Right ventricle myocardium superior (tissue), 1 donor: ENCODE data around the gene ZSCAN22. TPM values are rescaled to one million over a fixed set of nuclear protein-coding genes. Genes with fewer than 3 reads are reported as not detected.

ENCODE experiments used
- ATAC-seq: fragments of 200-7000 bp; cut with Tn5 transposase; one replicate; pipeline ENCODE4 v1.9.1; 2020; ENCODE audit warnings: mild to moderate bottlenecking; ENCODE audit not compliant: poor library complexity
- DNase-seq: peaks from one replicate; pipeline ENCODE4 v3.0.0-alpha.2; 2020
- intact Hi-C: fragments of 100-400 bp; cut with DNase I; formaldehyde crosslinking; loops from one replicate; pipeline ENCODE4 v1.11.2; 2022
- microRNA-seq: library from miRNA; unstranded; fragments of <30 nt; microRNA quantifications from one replicate; pipeline ENCODE4 v1.2.0, GENCODE V29; 2020
- total RNA-seq: library from RNA; stranded (reverse); fragmentation: NEBNext Ultra II Directional; extraction: Animal tissue kit (Norgen Biotek cat#: 25700); gene quantifications from one replicate; pipeline ENCODE4 v1.2.1, GENCODE V29; 2021
- donor health status: DM: no; HTN: yes; CAD: no; lungs with severe emphysema.

ZSCAN22 gene
- total RNA-seq, 1 donor from 2014 or later: 1.7 TPM

- DNase-seq (peak; percentile 97), ATAC-seq (peak; percentile 97)
- intact Hi-C loops: no loop called here
Observed at GRCh38 chr19:58386576-58387337, 60.0 kb downstream of the ZSCAN22 start, which contains the start of gene RPS5. TSS of gene RPS5 (plus strand) at chr19:58387269. CDS start at chr19:58388138, 869 bp downstream.

- ATAC-seq (no peak), DNase-seq (no peak)
- intact Hi-C loops: no loop called here
Observed at GRCh38 chr19:58387338-58388174, 60.8 kb downstream of the ZSCAN22 start.

- ATAC-seq (no peak), DNase-seq (no peak)
- intact Hi-C loops: no loop called here
Observed at GRCh38 chr19:58388175-58388526, 61.4 kb downstream of the ZSCAN22 start.

Small RNA genes lying within 50 kb of the gene (microRNA-seq; reads per million reads assigned to microRNA genes)
- not detected for gene MIR4754
- gene MIR6806: not detected

Other genes starting within 250 kb of the ZSCAN22 start
- 60.5 TPM for gene ZSCAN18, start 228.8 kb upstream of the ZSCAN22 start, total RNA-seq
- 6.5 TPM for gene ZNF329, start 176.2 kb upstream of the ZSCAN22 start, total RNA-seq
- 17.4 TPM for gene ZNF274, start 143.9 kb upstream of the ZSCAN22 start, total RNA-seq
- 24.9 TPM for gene ZNF544, start 98.1 kb upstream of the ZSCAN22 start, total RNA-seq
- gene ZNF8, start 48.0 kb upstream of the ZSCAN22 start, total RNA-seq: 4.6 TPM
- gene ERVK3-1, start 21.6 kb upstream of the ZSCAN22 start, total RNA-seq: 20.0 TPM
- 4.1 TPM for gene A1BG, start 26.5 kb downstream of the ZSCAN22 start, total RNA-seq
- gene ZNF497, start 35.8 kb downstream of the ZSCAN22 start, total RNA-seq: 0.30 TPM
- gene ZNF837, start 54.0 kb downstream of the ZSCAN22 start, total RNA-seq: 0.13 TPM
- gene RPS5, start 60.3 kb downstream of the ZSCAN22 start, total RNA-seq: 481 TPM
- not detected for gene RNF225, start 68.7 kb downstream of the ZSCAN22 start, total RNA-seq
- gene ZNF584, start 81.7 kb downstream of the ZSCAN22 start, total RNA-seq: 16.1 TPM
- gene ZNF132, start 113.2 kb downstream of the ZSCAN22 start, total RNA-seq: 4.6 TPM
- 2.6 TPM for gene ZNF324B, start 124.6 kb downstream of the ZSCAN22 start, total RNA-seq
- gene ZNF324, start 140.1 kb downstream of the ZSCAN22 start, total RNA-seq: 5.1 TPM
- gene ZNF446, start 149.4 kb downstream of the ZSCAN22 start, total RNA-seq: 4.6 TPM
- 3.8 TPM for gene SLC27A5, start 185.0 kb downstream of the ZSCAN22 start, total RNA-seq
- 7.9 TPM for gene ZBTB45, start 192.8 kb downstream of the ZSCAN22 start, total RNA-seq
- gene TRIM28, start 217.1 kb downstream of the ZSCAN22 start, total RNA-seq: 132 TPM
- 115 TPM for gene CHMP2A, start 228.1 kb downstream of the ZSCAN22 start, total RNA-seq
- 116 TPM for gene UBE2M, start 231.6 kb downstream of the ZSCAN22 start, total RNA-seq
- 9.2 TPM for gene MZF1, start 246.3 kb downstream of the ZSCAN22 start, total RNA-seq